ENCODE measurements around the gene OSTN. TPM values are rescaled to one million over a fixed set of nuclear protein-coding genes. Genes with fewer than 3 reads are reported as not detected.
A peak's percentile ranks its signal among the peaks of the same experiment; 100 is the strongest.
"Not testable (repeated sequence)": the region's sequence is repeated elsewhere in the genome, so short reads cannot be mapped to it uniquely, and the experiment has no call there.

OSTN gene
- polyA plus RNA-seq, 6 donors from 2014 or later = not detected

DNA sequence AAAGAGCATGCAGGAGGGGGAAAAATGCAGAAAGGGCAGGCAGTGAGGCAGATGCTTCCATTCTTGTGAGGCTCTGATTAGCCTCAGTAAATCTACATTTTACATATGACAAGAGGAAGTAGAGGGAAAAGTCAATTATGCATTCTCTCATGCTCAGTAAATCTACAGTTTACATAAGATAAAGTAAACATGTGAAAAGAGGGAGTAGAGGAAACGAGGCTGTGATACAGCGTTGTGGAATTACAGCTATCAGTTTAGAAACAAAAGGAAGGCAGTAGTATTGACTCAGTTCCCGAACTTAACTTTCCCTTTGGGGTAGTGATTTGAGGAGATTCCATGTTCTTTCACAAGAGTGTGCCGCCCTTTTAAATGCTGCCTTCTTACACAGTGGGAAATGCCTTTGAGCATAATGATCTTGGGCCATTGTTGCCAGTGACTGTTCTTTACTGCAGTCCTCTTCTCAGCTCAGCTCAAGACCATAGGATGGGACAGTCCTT lies 39.3 kb downstream of the OSTN start:
- H3K27ac Mint-ChIP-seq = no peak overlapping the region
- peaks cover 7 to 21% (median 8%) of the 10 kb centered on the region in 3 donors for H3K4me1 Mint-ChIP-seq
- ATAC-seq (ENCODE audit: low read depth in 2 of 2) (no peak), DNase-seq (no peak)
- H3K9me3 Mint-ChIP-seq = no peaks in the 10 kb centered on the region
- H3K27me3 Mint-ChIP-seq = no peaks in the 10 kb centered on the region
- no peak overlapping the region for H3K4me3 Mint-ChIP-seq
- no peaks in the 10 kb centered on the region for H3K36me3 Mint-ChIP-seq

DNA sequence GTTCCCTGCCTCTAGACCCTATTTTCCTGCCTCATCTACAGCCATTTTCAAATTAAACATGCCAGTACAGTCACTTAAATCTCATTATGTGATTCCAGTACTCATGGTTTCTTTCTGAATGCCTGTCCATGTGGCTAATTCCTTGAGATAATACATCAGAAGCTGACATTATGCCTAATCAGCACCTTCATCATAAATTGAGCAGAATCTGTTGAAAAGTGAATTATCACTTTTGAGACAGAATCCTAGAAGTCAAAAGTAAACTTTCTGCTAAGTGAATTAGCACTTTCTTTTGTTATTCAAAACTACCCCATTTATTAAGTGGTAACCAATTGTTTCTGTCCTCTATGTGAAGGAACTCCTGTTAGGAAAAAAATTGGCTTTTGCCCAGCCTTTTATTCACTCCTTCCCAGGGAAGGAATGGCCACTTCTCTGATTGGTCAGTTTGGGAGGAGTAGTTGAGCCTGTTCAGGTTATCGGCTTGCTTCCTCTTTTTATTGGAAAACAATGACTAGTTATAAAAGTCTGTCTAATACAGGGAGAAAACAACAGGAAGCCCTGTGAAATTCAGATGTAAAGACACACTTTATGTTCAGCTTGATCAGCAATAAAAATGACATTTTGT lies 40.5 kb downstream of the OSTN start:
- Mint-ChIP-seq H3K36me3 (no peaks in the 10 kb centered on the region), H3K4me3 (no peak overlapping the region), H3K27me3 (no peaks in the 10 kb centered on the region), H3K27ac (peak overlapping the region in 1 of 6 donors; percentile 22), H3K9me3 (no peaks in the 10 kb centered on the region), H3K4me1 (peaks cover 7 to 25% (median 8%) of the 10 kb centered on the region in 3 donors)
- ATAC-seq (ENCODE audit: low read depth in 2 of 2) (no peak), DNase-seq (no peak)

DNA sequence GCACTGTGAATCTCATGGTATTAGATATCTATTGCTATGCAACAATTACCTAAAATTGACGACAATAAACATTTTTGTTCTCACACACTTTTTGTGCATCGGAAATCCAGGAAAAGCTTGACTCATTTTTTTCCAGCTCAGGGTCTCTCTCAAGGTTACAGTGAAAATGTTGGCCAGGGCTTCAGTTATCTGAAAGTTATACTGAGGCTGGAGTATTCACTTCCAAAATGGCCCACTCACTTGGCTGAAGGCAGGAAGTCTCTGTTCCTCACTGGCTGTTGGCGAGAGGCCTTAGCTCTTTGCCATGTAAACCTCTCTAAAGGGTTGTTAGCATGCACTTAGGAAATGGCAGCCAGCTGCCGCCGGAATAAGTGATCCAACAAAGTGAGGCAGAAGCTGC lies 41.4 kb downstream of the OSTN start:
- peaks cover 11 to 32% (median 13%) of the 10 kb centered on the region in 3 donors for H3K4me1 Mint-ChIP-seq
- no peak for DNase-seq
- H3K9me3 Mint-ChIP-seq = peaks cover 0 to 2% (median 0%) of the 10 kb centered on the region in 7 donors
- no peak for ATAC-seq (ENCODE audit: low read depth in 2 of 2)
- no peaks in the 10 kb centered on the region for H3K36me3 Mint-ChIP-seq
- H3K27ac Mint-ChIP-seq = no peak overlapping the region
- H3K4me3 Mint-ChIP-seq = no peak overlapping the region
- no peaks in the 10 kb centered on the region for H3K27me3 Mint-ChIP-seq

DNA sequence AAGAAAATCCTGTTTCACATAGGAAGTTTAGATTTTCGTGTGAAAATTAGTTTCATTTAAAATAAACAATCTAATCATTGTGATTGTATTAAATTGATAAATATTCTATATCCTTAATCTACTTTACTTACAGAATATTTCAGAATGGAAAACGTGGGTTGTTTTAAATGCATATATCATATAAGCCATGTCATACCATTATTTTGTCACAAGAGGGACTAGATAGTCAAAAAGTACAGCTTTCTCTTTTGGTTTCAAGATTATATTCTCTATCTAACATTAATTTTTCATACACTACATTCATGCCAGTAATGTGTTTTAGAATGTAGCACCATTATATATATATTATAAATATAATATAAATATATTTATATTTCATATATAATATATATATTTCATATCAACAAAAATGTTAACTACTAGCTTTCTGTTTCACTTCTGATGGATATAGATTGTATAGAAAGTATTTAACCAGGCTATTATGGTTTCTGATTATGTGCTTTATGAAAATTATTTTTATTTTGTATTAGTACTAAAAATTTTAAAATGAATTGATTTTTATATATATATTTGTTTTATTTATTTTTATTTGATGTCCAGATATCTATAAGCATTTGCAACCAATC lies 45.3 kb downstream of the OSTN start:
- Mint-ChIP-seq H3K36me3 (no peaks in the 10 kb centered on the region), H3K4me1 (peaks cover 18 to 40% (median 20%) of the 10 kb centered on the region in 3 donors), H3K27ac (peak overlapping the region in 3 of 6 donors; percentile 19 to 98 (median 95)), H3K4me3 (no peak overlapping the region), H3K27me3 (no peaks in the 10 kb centered on the region), H3K9me3 (peaks cover 0 to 7% (median 2%) of the 10 kb centered on the region in 7 donors)
- no peak for ATAC-seq (ENCODE audit: low read depth in 2 of 2)
- DNase-seq = peak; percentile 35

DNA sequence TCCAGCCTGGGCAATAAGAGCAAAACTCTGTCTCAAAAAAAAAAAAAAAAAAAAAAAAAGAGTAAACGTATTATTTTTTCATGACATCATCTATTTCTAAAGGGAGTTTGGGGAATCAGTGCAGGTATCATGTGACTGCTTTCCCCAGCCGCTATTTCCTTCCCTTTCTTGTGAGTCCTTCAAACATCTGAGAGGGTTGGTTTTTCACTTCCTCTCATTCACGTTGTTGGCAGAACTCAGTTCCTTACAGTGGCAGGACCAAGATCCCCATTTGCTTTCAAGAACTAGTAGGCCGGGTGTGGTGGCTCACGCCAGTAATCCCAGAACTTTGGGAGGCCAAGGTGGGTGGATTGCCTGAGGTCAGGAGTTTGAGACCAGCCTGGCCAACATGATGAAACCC lies 47.0 kb downstream of the OSTN start:
- not testable (repeated sequence) for H3K27me3 Mint-ChIP-seq, H3K36me3 Mint-ChIP-seq, H3K9me3 Mint-ChIP-seq
- H3K4me3 Mint-ChIP-seq = peak overlapping the region; percentile 28 to 88 (median 60)
- H3K27ac Mint-ChIP-seq = peak overlapping the region; percentile 94 to 99 (median 98)
- DNase-seq (peak; percentile 86), ATAC-seq (ENCODE audit: low read depth in 2 of 2) (peak; percentile 99 to 100)
- H3K4me1 Mint-ChIP-seq = peaks cover 14 to 30% (median 20%) of the 10 kb centered on the region in 3 donors

DNA sequence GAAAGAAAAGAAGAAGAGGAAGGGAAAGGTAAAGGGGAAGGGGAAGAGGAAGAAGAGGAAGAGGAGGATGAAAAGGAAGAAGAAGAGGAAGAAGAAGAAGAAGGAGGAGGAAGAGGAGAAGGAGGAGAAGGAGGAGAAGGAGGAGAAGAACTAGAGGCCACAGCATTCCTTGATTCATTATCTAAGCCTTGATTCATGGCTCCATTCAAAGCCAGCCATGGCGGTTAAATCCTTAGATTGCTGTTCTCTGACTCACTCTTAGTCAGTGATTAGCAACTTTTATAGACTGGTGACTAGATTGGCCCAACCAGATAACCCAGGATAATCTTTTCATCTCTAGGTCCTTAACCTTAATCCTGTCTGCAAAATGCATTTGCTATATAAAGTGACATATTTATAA lies 47.6 kb downstream of the OSTN start:
- peak overlapping the region in 6 of 8 donors; percentile 28 to 88 (median 66) for H3K4me3 Mint-ChIP-seq
- no peaks in the 10 kb centered on the region for H3K36me3 Mint-ChIP-seq
- peaks cover 0 to 7% (median 2%) of the 10 kb centered on the region in 7 donors for H3K9me3 Mint-ChIP-seq
- no peak for ATAC-seq (ENCODE audit: low read depth in 2 of 2)
- H3K27me3 Mint-ChIP-seq = no peaks in the 10 kb centered on the region
- peaks cover 14 to 34% (median 20%) of the 10 kb centered on the region in 3 donors for H3K4me1 Mint-ChIP-seq
- H3K27ac Mint-ChIP-seq = peak overlapping the region; percentile 94 to 99 (median 98)
- no peak for DNase-seq

DNA sequence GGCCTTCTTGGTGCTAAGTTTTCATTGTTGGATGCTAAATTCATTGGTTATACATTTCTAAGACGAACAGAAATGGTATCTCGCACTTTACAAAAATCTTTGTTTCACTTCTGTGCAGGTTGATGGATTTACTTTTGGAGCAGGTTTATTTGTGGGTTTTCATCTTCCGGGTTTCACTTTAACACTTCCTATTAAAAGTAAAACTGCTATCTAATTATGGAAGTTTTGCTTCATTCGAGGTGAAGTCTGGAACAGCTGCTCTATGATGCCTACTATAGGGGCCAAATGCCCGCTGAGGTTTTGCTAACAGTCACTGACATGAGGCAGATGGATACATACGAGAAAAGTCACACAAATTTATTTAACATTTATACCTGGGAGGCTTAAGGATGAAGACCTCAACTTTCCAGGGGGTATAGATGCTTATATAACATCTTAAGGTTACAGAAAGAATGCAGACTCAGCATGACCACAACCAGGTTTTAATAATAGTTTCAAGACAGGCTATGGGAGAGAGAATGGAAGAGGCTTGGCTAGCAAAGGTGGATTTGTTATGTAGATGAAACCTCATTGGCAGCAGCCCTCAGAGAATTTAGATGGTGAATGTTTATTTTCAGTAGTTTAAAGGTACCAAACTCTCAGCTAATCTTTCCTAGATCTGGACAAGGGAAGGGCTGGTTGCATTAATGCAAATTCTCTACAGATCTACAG lies 54.2 kb downstream of the OSTN start:
- peaks cover 0 to 3% of the 10 kb centered on the region in 2 donors for H3K36me3 Mint-ChIP-seq
- ATAC-seq (ENCODE audit: low read depth in 2 of 2) (peak; percentile 78 to 80), DNase-seq (peak; percentile 58)
- peak overlapping the region; percentile 86 to 95 (median 93) for H3K27ac Mint-ChIP-seq
- H3K4me1 Mint-ChIP-seq = peaks cover 29 to 62% (median 36%) of the 10 kb centered on the region in 3 donors
- H3K9me3 Mint-ChIP-seq = no peaks in the 10 kb centered on the region
- no peaks in the 10 kb centered on the region for H3K27me3 Mint-ChIP-seq
- peak overlapping the region; percentile 53 to 86 (median 78) for H3K4me3 Mint-ChIP-seq

DNA sequence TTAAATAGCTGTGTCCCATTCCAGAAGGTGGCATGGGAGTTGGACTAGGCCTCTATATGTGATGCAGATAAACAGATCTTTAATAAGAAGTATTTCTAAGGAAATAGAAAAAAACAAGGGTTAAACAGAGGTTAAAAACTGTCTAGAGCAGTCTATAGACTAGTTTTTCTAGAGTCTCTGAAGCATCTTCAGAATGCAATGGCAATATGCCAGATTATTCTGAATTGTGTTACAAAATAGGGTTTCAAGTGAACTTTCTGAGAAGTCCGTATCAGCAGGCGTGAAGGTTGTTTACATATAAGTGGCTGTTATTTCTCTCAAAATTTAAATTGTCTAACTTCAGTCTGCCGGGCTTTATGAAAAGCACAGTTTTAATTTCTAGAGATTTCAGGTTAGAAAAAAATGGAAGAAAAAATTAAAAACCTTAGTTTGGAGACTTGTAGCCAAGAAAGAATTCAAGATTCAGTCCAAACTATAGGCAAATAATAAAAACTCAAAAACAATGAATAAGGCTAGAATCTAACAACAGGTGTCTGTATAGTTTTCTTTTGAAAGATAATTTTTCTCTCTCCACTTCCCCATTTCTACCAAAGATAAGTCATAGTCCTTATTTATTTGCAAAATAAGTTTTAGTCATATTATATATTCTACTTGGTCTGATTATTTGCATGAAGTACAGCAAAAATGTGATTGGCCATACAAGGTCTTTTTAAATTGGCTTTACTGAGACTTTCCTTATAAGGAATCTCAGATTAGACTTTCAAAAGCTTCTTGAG lies 55.2 kb downstream of the OSTN start:
- ATAC-seq (ENCODE audit: low read depth in 2 of 2) (peak in 1 of 2 donors; percentile 31), DNase-seq (no peak)
- peaks cover 0 to 3% of the 10 kb centered on the region in 2 donors for H3K36me3 Mint-ChIP-seq
- no peaks in the 10 kb centered on the region for H3K27me3 Mint-ChIP-seq
- peaks cover 38 to 70% (median 41%) of the 10 kb centered on the region in 3 donors for H3K4me1 Mint-ChIP-seq
- peak overlapping the region in 6 of 8 donors; percentile 19 to 61 (median 49) for H3K4me3 Mint-ChIP-seq
- peak overlapping the region; percentile 34 to 91 (median 84) for H3K27ac Mint-ChIP-seq
- H3K9me3 Mint-ChIP-seq = peaks cover 0 to 4% (median 0%) of the 10 kb centered on the region in 7 donors

DNA sequence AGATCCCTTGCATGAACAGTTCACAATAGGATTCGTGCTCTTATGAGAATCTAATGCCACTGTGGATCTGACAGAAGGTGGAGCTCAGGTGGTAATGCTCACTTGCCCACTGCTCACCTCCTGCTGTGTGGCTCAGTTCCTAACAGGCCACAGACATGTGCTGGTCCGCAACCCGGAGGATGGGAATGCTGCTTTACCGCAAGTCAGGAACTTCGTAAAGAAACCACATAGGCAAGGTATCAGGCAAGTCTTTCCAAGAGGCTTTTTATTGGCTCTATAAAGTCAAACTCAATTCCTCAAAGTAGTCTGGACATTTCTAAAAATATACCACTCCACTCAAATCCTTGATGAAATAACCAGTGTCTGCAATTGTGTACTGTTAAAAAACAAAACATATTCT lies 56.1 kb downstream of the OSTN start:
- Mint-ChIP-seq H3K27ac (peak overlapping the region in 4 of 6 donors; percentile 33 to 93 (median 82)), H3K27me3 (no peaks in the 10 kb centered on the region), H3K36me3 (peaks cover 0 to 3% of the 10 kb centered on the region in 2 donors), H3K9me3 (peaks cover 0 to 4% (median 0%) of the 10 kb centered on the region in 7 donors), H3K4me1 (peaks cover 38 to 76% (median 42%) of the 10 kb centered on the region in 3 donors), H3K4me3 (peak overlapping the region in 6 of 8 donors; percentile 19 to 61 (median 49))
- no peak for DNase-seq
- no peak for ATAC-seq (ENCODE audit: low read depth in 2 of 2)

DNA sequence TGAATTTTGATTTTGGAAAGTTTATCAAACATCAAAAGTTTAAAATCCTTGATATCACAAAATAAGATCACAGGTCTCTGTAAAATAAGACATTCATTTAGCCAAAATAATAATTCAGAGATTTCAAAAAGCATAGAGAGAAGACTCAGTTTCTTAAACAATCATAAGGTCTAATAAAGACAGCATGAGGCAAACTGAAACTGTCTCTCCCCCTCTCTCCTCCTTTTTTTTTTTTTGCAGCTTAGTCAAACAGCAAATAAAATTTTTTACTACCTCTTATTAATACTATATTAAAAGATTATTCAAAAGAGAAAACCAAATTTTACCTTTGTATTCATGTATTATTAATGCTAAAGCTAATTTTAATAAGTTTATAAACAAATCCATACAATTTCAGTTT lies 57.4 kb downstream of the OSTN start:
- peak overlapping the region in 3 of 6 donors; percentile 69 to 85 (median 78) for H3K27ac Mint-ChIP-seq
- peak overlapping the region in 1 of 8 donors; percentile 29 for H3K4me3 Mint-ChIP-seq
- peaks cover 46 to 86% (median 54%) of the 10 kb centered on the region in 3 donors for H3K4me1 Mint-ChIP-seq

DNA sequence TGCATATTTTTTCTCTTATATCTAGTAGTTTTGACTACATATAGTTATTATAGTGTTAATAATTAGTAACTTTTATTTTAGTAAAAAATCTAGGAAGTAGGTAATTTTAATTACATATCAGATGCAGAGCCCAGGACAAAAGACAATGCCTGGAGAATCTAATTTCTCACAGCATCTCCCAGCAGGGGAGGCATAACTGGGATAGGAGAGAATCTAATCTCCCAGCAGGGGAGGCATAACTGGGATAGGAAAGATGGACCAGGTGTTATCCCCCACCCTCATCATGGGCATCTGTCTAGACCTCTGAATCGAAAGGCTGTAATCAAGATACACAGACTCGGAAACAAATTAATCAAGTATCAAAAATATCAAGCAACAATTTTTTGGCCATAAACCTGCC lies 58.2 kb downstream of the OSTN start:
- no peaks in the 10 kb centered on the region for H3K27me3 Mint-ChIP-seq
- peak overlapping the region in 2 of 8 donors; percentile 15 to 47 for H3K4me3 Mint-ChIP-seq
- no peak for DNase-seq
- peaks cover 0 to 3% of the 10 kb centered on the region in 2 donors for H3K36me3 Mint-ChIP-seq
- H3K27ac Mint-ChIP-seq = peak overlapping the region in 2 of 6 donors; percentile 62 to 77
- ATAC-seq (ENCODE audit: low read depth in 2 of 2) = no peak
- H3K4me1 Mint-ChIP-seq = peaks cover 46 to 81% (median 55%) of the 10 kb centered on the region in 3 donors
- peaks cover 0 to 4% (median 0%) of the 10 kb centered on the region in 7 donors for H3K9me3 Mint-ChIP-seq

More for the DNA sequence above, 57.4 kb downstream of the OSTN start:
- no peak for DNase-seq
- no peak for ATAC-seq (ENCODE audit: low read depth in 2 of 2)
- Mint-ChIP-seq H3K9me3 (peaks cover 0 to 4% (median 0%) of the 10 kb centered on the region in 7 donors), H3K27me3 (no peaks in the 10 kb centered on the region), H3K36me3 (peaks cover 0 to 3% of the 10 kb centered on the region in 2 donors)

DNA sequence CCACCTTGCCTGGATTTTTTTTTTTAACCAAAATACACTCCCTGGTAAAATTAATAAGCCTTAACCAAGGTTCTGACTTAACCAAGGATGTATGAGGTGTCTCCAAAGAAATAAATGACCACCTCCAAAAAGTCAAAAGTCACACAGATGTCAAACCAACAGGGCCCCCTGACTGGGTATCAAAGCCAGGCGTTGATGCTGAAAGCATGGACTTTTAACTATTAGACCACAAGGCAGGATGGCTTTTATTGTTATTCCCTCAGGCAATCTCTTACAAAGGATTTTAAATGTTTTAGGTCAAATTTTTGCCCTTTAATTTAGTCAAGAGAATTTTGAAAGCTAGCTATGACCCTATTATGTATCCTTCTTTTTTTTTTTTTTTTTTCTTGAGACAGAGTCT lies 60.4 kb downstream of the OSTN start:
- H3K4me1 Mint-ChIP-seq = peaks cover 37 to 74% (median 50%) of the 10 kb centered on the region in 3 donors
- ATAC-seq (ENCODE audit: low read depth in 2 of 2) = no peak
- H3K4me3 Mint-ChIP-seq = peak overlapping the region in 7 of 8 donors; percentile 26 to 89 (median 78)
- H3K36me3 Mint-ChIP-seq = no peaks in the 10 kb centered on the region
- DNase-seq = no peak
- H3K27ac Mint-ChIP-seq = peak overlapping the region in 5 of 6 donors; percentile 82 to 93 (median 90)
- H3K27me3 Mint-ChIP-seq = no peaks in the 10 kb centered on the region
- H3K9me3 Mint-ChIP-seq = peaks cover 0 to 4% (median 0%) of the 10 kb centered on the region in 7 donors
